ENCODE results near the gene CHD9NB. TPM values are rescaled to one million over a fixed set of nuclear protein-coding genes. Genes with fewer than 3 reads are reported as not detected.

CHD9NB gene
- total and polyA plus RNA-seq, 9 of the 15 experiments (the other 6 are each of a cell fraction or from before 2014, with no cell fraction given), result 0.06 to 0.10 (median 0.07) TPM; not detected in 6

GRCh38 chr16:53083119-53083518 is 30.4 kb upstream of the CHD9NB start (continued):
- no peak for TF ChIP-seq USF2 (CRISPR knock-in tag; IDR thresholded peaks at IDR 0.05)
- no peak for TF ChIP-seq ZBTB1 (CRISPR knock-in tag; IDR thresholded peaks at IDR 0.05; ENCODE audit: borderline replicate concordance, low read depth)
- no peak for TF ChIP-seq GATAD2A (IDR thresholded peaks at IDR 0.05)
- TF ChIP-seq HDGF (IDR thresholded peaks at IDR 0.05), result no peak
- no peak for TF ChIP-seq IRF1 (CRISPR knock-in tag; IDR thresholded peaks at IDR 0.05; ENCODE audit: borderline replicate concordance)
- no peak for TF ChIP-seq ZZZ3 (IDR thresholded peaks at IDR 0.05)
- no peak for TF ChIP-seq ZNF311 (CRISPR knock-in tag; IDR thresholded peaks at IDR 0.05)
- TF ChIP-seq DEAF1 (CRISPR knock-in tag; IDR thresholded peaks at IDR 0.05), result no peak
- no peak for TF ChIP-seq ZNF407 (IDR thresholded peaks at IDR 0.05; ENCODE audit: low read depth)
- no peak for TF ChIP-seq BCOR (IDR thresholded peaks at IDR 0.05)
- no peak for TF ChIP-seq OTX1 (CRISPR knock-in tag; IDR thresholded peaks at IDR 0.05)
- TF ChIP-seq PATZ1 (CRISPR knock-in tag; IDR thresholded peaks at IDR 0.05; ENCODE audit: borderline replicate concordance), result no peak
- no peak for TF ChIP-seq CCNT2 (IDR thresholded peaks at IDR 0.05; ENCODE audit: borderline replicate concordance, extremely low read depth, insufficient read length, low read depth, low read length)
- no peak for TF ChIP-seq ETS1 (conservative IDR thresholded peaks at IDR 0.05; ENCODE audit: control insufficient read depth, low read depth, low read length)

Measured in K562 (cell line).